Hepatocyte (in vitro differentiated cells): Measurements from ENCODE around the gene SHTN1.

Experiments
- CTCF ChIP-seq: fragments of 200-600 bp; sonication (generic); IDR thresholded peaks from 2 replicates; pipeline ENCODE4 v1.5.1; 2016; ENCODE audit warnings: antibody characterized with exemption, mild to moderate bottlenecking; ENCODE audit not compliant: poor library complexity
- EZH2phosphoT487 ChIP-seq: fragments of 200-600 bp; sonication (generic); IDR thresholded peaks from one replicate; pipeline ENCODE4 v1.6.1; 2018; ENCODE audit warnings: antibody characterized with exemption, mild to moderate bottlenecking, low read depth, moderate library complexity; ENCODE audit not compliant: unreplicated experiment, severe bottlenecking

GRCh38 chr10:116838143-116838725, 166.8 kb downstream of the SHTN1 start:
- TF ChIP-seq CTCF: no peak
- no peak for TF ChIP-seq EZH2phosphoT487
